Central memory CD4-positive, alpha-beta T cell (primary cell): ENCODE measurements around the gene KCNN1.
"Not testable (repeated sequence)": the region's sequence is repeated elsewhere in the genome, so short reads cannot be mapped to it uniquely, and the experiment has no call there.

Source experiments
- DNase-seq: peaks from one replicate; pipeline ENCODE4 v3.0.0; 2022
- total RNA-seq, 3 experiments: gene quantifications; one replicate each; lab custom pipeline; 2026; lab: John Stamatoyannopoulos, UW

The KCNN1 gene
- 0 to 0.19 (median 0.07) reads per million in 3 experiments for total RNA-seq

- no peak for DNase-seq
These were observed at the start of gene KCNN1 for GRCh38 chr19:17966550-17967256. Gene KCNN1, plus strand, starts transcription at chr19:17967107. Its CDS starts 6,782 bp downstream, at chr19:17973889.

- not testable (repeated sequence) for DNase-seq
These were observed 48.8 kb upstream of the KCNN1 start for GRCh38 chr19:17918151-17918550.

GRCh38 chr19:17919122-17919521 lies 47.8 kb upstream of the KCNN1 start:
- not testable (repeated sequence) for DNase-seq

GRCh38 chr19:17920527-17920926 lies 46.4 kb upstream of the KCNN1 start:
- DNase-seq: no peak

- no peak for DNase-seq
These were observed 44.8 kb upstream of the KCNN1 start for GRCh38 chr19:17922138-17922537.

GRCh38 chr19:17926044-17926443 lies 40.9 kb upstream of the KCNN1 start:
- no peak for DNase-seq

- no peak for DNase-seq
These were observed 37.9 kb upstream of the KCNN1 start for GRCh38 chr19:17929056-17929455.

GRCh38 chr19:17931532-17932191 lies 35.2 kb upstream of the KCNN1 start:
- DNase-seq: no peak

- peak; percentile 93 for DNase-seq
These were observed 34.2 kb upstream of the KCNN1 start, which contains the start of gene CCDC124 for GRCh38 chr19:17932485-17933338. Gene CCDC124, plus strand, starts transcription at chr19:17933015. Its CDS starts 3,406 bp downstream, at chr19:17936421.

- no peak for DNase-seq
These were observed 33.3 kb upstream of the KCNN1 start for GRCh38 chr19:17933414-17934129.

- no peak for DNase-seq
These were observed 30.5 kb upstream of the KCNN1 start for GRCh38 chr19:17936379-17936778.

- DNase-seq: no peak
These were observed 29.5 kb upstream of the KCNN1 start for GRCh38 chr19:17937371-17937900.

- peak; percentile 75 for DNase-seq
These were observed 28.6 kb upstream of the KCNN1 start for GRCh38 chr19:17938092-17938845.

GRCh38 chr19:17942181-17942580 lies 24.7 kb upstream of the KCNN1 start:
- no peak for DNase-seq

GRCh38 chr19:17942582-17943273 lies 24.2 kb upstream of the KCNN1 start:
- DNase-seq: no peak

GRCh38 chr19:17943274-17944221 lies 23.4 kb upstream of the KCNN1 start:
- DNase-seq: no peak

GRCh38 chr19:17944301-17944700 lies 22.6 kb upstream of the KCNN1 start:
- DNase-seq: no peak

- DNase-seq: peak; percentile 27
These were observed 19.7 kb upstream of the KCNN1 start for GRCh38 chr19:17946965-17947784.
